ENCODE results near the gene EDAR.

The EDAR gene

GRCh38 chr2:108917526-108917925 lies 71.5 kb downstream of the EDAR start:
- Histone ChIP-seq H3K27ac (no peak overlapping the region), H3K4me3 (no peak overlapping the region)

DNA sequence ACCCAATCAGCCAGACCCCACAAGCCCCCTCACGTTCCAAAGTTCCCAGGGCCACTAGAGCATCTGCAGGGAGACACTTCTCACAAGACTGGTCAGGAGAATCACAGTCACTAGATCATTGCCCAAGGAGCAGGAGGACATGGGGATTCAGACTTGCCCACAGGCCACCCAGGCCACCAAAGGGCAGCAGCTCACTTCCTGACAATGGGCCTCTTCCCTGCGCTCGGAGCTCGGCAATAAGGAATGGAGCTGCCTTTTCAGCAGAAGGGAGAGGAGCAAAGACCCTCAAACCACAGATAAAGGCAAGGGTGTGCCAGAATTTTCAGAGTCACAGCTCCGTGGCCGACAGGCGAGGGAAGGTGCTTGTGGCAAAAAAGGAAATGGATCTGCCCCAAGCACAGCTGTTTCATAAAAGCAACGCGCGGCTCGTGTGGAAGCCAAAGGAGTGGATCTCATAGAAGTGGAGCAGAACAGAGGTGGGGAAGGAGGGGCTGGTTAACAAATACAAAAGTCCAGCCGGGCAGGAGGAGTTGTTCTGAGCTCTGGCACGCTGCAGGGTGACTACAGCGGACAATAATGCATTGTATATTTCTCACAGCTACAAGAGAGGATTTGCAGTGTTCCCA lies 72.1 kb downstream of the EDAR start:
- H3K4me3 ChIP-seq = no peak overlapping the region

GRCh38 chr2:108916122-108916795 lies 72.8 kb downstream of the EDAR start:
- Histone ChIP-seq H3K4me3 (no peak overlapping the region), H3K27ac (no peak overlapping the region)

More for the DNA sequence above, 72.1 kb downstream of the EDAR start:
- H3K27ac ChIP-seq = no peak overlapping the region

DNA sequence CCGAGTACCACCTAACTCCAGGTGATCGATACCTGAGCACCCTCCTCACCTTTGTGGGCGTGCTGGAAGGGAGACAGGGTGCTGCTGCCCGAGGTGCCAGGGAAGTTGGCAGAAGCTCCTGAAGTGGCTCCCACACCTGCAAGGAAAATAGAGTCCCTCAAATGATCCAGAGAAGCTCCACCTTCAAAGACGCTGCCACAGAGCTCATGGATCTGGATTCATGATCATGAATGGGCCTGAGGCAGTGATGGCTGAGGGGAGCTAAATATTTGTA lies 76.5 kb downstream of the EDAR start:
- Histone ChIP-seq H3K4me3 (no peak overlapping the region), H3K27ac (no peak overlapping the region)

- Histone ChIP-seq H3K27ac (no peak overlapping the region), H3K4me3 (no peak overlapping the region)
These were observed 77.0 kb downstream of the EDAR start for GRCh38 chr2:108911807-108912628.

DNA sequence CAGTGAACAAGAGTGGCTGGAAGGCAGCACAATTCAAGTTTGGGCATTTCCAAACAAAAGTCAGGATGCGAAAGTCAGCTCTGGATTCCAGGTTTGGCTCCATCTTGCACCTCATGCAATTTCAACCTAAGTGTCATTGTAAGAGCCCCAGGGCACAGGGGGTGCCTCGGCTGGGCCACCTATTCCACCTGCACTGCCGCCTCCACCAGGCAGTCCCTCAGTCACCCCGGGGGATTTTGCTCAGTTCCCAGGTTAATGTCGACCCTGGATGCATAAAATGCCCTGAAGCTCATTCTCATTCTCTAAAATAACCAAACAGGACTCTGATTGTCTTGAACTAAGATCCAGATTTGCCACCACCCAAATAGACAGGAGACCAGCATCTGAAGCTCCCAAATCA lies 77.6 kb downstream of the EDAR start:
- H3K27ac ChIP-seq = no peak overlapping the region
- H3K4me3 ChIP-seq = no peak overlapping the region

DNA sequence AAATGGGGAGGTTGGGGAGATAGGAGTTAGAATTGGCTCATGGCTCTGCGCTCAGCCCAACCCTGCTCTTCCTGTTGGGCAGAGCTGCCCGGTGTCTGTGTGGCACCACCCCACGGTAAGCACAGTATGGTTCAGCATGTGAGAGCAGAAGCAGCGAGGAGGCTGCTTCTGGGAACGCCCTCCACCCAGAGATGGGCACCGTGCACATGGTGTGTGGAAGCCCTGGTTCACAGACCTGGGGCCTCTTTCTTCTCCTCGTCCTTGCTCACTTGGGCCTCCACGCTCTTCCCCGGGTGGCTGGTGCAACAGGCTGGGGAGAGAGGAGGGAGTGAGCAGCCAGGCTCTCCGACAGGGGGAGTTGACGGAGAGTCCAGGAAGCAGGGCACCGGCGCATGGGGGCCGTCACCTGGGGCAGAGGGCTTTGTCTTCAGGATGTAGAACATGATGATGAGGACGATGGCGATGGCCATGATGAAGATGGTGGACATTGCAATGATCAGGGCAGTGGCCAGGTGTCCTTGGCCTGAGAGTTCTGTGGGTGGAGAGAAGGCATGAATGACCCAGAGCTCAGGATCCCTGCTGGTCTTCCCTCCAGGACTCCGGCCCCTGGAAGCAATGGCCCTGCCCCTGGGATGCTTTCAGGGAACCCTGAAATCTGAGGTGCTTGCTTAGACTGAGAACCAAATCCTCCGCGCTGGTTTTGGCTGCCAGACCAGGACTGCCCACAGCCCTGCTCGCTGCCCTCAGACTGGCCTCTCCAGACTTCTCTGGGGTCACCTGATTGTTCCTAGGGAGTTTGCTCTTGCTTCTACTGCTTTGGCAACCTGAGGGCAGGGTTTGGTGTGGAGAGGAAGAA lies 78.3 kb downstream of the EDAR start:
- no peak overlapping the region for H3K27ac ChIP-seq

DNA sequence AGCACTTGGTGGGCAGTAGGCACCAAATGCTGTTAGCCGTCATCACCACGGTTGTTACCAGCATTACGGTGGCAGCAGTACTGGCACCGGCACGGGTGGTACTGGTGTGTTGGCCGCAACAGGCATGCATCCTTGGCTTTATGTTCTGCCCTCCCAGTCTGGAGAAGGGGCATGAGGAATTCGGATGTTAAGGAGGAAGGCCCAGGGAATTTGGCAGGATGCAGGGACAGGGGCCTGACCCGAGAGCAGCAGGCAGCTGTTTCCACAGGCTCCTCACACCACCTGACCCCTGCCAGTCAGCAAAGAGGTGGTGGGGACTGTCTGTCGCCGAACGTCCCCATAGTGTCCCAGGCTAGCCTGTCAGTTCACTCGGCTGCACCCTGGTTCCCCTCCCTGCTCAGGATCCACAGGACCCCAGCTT lies 79.0 kb downstream of the EDAR start:
- Histone ChIP-seq H3K4me3 (no peak overlapping the region), H3K27ac (no peak overlapping the region)

More for the DNA sequence above, 78.3 kb downstream of the EDAR start:
- no peak overlapping the region for H3K4me3 ChIP-seq

GRCh38 chr2:108909275-108909823 lies 79.7 kb downstream of the EDAR start:
- H3K4me3 ChIP-seq = no peak overlapping the region
- H3K27ac ChIP-seq = no peak overlapping the region

DNA sequence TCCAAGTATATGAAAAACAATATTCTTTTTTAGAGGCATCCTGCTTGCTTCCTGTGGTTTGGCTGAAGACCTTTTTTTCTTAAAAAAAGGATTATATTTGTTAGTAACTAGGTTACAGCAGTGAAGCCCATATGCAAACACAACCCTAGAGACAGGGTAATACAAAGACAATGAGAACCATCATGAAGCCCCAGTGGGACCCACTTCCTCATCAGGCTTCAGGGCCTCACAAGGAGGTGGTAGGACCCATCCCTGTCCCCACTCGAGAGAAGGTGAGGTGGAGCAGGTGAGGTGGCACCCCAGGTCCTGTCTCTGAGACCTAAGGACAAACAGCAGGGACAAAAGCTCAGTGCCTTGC lies 80.3 kb downstream of the EDAR start:
- H3K4me3 ChIP-seq = no peak overlapping the region
- H3K27ac ChIP-seq = no peak overlapping the region

DNA sequence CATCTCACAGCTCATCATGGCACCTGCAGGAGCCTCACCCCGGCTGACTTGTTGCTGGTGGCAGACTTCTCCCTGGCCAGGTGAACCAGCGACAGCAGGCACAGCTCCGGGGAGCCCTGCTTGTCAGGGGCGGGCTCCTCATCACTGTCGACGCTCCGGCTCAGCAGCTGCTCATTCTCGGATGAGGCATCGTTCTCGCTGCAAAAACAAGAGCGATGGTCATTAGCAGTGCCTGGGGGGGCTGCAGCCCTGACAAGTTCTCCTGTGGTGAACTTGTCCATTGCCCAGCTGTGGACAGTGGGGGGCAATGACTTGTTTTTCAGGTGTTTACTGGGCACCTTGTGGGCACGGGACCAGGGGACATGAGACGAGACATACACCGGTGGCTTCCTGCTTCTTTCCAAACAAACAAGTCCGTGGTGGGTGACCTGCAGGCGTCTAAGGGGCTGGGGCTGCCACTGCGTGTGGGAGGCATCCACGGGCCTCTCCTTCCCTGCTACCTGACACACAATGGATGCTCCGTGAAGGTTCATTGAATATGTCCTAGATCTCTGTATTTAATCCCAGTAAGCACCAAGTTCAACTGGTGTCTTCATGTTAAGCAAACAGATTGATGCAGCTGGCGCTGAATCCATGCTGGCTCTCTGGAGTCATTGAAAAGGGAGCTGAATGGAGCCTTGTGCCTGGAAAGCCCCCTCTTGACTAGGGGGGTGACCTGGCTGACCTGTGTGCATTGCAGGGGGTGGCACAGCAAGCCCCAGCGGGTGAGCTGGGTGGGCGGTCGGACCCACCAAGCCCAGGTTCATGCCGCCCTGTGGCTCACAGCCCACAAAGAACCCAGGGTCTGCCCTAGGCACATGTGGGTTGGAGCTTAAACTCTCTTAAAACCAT lies 81.0 kb downstream of the EDAR start:
- H3K4me3 ChIP-seq = no peak overlapping the region
- H3K27ac ChIP-seq = no peak overlapping the region

- Histone ChIP-seq H3K27ac (no peak overlapping the region), H3K4me3 (no peak overlapping the region)
These were observed 82.5 kb downstream of the EDAR start for GRCh38 chr2:108906403-108907077.

- H3K4me3 ChIP-seq = no peak overlapping the region
- H3K27ac ChIP-seq = no peak overlapping the region
These were observed 83.1 kb downstream of the EDAR start for GRCh38 chr2:108905906-108906305.

DNA sequence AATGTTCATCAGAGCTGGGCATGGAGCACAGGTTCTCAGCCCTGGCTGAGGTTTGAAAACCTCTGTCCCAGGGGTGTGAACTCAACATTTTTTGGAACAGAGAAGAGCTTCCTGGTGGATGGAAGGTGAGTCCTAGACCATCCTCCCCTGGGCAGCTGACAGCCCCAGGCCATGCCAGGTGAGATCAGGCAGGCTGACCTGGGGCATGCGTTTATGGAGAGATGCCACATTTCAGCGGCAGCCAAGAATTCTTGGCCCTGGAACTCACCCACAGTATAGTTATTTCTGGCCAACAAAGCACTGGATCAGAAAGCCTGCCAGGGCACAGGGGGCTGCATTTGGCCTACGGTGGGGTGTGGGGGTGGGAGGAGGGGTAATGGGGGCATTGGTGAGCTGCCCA lies 83.8 kb downstream of the EDAR start:
- H3K4me3 ChIP-seq = no peak overlapping the region
- no peak overlapping the region for H3K27ac ChIP-seq

GRCh38 chr2:108904680-108905079 lies 84.3 kb downstream of the EDAR start:
- Histone ChIP-seq H3K4me3 (no peak overlapping the region), H3K27ac (no peak overlapping the region)

DNA sequence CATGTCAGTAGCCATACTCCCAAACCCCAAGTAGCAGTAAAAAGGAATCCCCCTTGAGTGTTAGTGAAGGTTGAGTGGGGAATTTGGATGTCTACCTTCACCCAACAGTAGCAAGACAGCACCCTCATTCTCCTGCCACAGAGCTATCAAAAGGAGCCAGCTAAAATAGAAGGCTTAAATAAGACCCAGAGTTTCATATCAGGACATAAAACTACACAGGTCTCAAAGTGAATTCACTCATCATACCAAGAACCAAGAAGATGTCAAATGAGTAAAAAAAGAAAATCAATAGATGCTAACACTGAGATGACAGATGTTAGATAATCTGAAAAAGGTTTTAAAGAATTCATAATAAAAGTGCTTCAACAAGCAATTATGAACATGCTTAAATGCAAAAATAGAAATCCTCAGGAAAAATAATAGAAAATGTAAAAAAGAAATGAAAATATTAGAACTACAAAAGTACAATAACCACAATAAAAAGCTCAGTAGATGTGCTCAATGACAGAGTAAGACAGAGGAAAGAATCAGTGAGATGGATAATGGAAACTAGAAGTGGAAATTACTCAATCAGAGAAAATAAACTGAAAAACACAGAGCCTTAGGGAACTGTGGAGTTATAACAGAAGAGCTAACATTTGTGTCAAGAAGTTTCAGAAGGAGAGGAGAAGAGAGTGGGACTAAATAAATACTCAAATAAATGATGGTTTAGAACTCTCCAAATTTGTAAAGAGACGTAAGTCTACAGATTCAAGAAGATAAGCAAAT lies 90.5 kb downstream of the EDAR start:
- H3K27ac ChIP-seq = no peak overlapping the region

DNA sequence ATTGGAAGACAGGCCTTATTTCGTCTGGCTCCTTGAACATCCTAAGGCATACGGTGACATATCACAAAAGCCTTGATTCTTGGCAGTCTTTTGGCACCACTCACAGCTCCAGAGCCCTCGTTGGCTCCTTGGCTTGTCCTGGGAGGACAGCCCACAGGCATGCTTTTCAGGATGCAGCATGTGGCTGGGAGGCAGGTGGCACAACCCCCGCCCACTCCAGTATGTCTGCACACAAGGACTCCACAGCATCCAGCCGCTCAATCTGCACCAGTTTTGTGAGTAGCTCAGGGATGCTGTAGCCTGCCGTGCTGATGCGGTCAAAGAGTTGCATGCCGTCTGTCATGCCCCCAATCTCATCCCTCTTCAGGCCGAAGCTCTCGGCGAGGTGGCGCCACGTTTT lies 92.3 kb downstream of the EDAR start:
- H3K27ac ChIP-seq = no peak overlapping the region
- H3K4me3 ChIP-seq = no peak overlapping the region

More for the DNA sequence above, 90.5 kb downstream of the EDAR start:
- no peak overlapping the region for H3K4me3 ChIP-seq

- no peak overlapping the region for H3K27ac ChIP-seq
- H3K4me3 ChIP-seq = no peak overlapping the region
These were observed 93.8 kb downstream of the EDAR start for GRCh38 chr2:108895188-108895587.

Measured in skin epidermis (tissue), 12 donors.